Activated T-cell treated with anti-CD3 and anti-CD28 coated beads for 48 hours (primary cell): Measurements from ENCODE around the gene ALOX12.

Source experiments
- DNase-seq: peaks from one replicate; pipeline ENCODE4 v3.0.0-alpha.2; 2020; ENCODE audit warnings: low read depth

ALOX12 gene

DNA sequence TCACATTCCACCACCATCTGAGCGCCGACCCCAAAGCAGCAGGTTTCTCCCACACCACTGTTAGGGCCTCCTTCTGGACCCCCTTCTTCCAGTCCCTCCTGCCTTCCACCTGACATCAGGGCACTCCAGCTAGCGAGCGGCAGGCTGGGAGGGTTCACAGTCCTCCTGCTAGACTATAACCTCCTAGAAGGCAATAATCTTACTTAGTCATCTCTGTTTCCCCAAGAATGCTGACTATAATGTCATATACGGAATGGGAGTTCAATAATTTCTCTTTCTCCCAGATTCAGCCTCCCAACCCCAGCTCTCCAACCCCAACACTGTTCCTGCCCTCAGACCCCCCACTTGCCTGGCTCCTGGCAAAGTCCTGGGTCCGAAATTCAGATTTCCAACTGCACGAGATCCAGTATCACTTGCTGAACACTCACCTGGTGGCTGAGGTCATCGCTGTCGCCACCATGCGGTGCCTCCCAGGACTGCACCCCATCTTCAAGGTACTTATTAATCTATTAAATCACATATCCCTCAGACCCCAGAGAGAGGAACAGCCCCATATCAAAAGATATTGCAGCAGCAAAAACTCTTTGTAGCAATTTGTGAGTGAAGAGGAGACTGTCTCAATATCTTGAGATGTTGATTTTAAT lies 5.6 kb downstream of the ALOX12 start:
- no peak for DNase-seq

DNA sequence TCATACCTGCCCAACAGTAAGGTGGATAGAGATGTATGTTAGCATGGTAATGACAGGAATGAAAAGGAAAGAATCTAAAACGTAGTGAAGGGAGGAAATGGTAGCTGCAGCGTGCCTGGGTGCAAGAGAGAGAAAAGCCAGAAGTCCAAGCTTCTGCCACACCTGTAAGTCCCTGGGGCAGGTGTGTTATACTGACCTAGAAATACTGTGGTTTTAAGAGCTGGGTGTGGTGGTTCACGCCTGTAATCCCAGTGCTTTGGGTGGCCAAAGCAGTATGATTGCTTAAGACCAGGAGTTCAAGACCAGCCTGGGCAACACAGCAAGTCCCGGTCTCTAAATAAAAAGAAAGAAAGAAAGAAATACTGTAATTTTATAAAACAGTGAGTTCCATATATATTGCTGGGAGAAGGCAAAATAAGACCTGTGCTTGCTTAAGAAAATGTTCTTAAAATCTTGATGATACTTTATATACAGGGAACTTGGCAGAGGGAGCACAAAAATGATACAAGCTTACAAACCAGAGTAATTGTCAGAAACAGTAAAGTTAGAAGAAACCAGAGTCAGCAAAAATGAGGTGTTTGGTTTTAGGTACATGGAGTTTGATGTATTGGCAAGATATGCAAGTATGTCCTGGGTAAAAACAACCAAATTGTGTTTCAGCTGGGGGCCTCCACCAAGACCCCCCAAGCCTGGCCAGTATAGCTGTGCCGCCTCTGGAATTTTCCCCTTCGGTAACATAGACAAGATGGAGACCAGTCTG lies 6.6 kb downstream of the ALOX12 start:
- DNase-seq = no peak

DNA sequence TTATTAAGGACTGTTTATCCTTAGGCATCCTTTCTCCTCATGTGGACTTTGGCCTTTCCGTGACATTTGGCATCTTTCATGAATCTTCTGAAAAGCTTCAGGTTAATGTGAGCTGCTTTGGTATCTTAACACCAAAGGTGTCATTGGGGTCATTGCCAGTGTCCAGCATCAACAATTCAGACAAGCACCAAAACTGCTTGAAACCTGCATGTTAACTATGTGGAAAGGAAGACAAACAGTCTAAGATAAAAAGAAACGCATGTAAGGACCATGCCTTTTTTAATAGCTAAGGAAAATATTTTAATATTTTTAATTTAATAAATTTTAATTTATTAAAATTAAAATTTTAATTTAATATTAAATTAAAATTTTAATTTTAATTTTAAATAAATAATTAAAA lies 7.9 kb downstream of the ALOX12 start:
- DNase-seq = no peak

DNA sequence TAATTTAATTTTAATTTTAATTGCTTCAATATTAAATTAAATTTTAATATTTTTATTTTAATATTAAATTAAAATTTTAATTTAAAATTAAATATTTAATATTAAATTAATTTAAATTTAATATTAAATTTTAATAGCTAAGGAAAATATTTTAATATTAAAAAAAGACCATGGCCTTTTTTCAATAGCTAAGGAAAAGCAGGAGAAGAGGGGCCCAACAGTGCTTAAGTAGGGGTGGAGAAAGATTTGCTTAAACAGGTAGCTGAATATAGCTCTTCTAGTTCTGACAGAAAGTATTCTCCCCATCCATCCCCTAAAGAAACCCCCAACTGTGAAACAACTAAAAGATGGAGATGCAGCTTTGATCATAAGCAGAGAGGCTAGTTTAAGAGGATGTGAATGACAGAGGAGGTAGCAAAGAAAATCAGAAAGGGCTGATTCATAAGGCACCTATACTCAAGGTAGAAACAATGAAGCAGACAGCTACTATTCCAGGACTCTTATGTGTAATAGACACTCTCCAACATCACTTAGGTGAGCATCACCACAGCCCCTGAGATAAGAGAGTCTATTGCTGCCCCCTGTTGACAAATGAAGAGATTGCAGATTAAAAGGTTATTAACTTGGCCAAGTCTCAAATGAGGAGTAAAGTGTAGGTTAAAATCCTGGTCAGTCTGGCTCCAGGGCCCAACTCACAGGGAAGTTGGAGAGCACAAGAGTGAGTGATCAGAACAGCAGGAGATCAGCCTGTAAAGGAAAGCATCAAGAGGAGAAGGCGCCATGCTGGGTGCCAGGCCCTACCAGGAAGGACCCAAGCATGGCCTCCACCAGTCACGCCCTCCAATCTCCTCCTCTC lies 8.8 kb downstream of the ALOX12 start:
- DNase-seq = no peak

DNA sequence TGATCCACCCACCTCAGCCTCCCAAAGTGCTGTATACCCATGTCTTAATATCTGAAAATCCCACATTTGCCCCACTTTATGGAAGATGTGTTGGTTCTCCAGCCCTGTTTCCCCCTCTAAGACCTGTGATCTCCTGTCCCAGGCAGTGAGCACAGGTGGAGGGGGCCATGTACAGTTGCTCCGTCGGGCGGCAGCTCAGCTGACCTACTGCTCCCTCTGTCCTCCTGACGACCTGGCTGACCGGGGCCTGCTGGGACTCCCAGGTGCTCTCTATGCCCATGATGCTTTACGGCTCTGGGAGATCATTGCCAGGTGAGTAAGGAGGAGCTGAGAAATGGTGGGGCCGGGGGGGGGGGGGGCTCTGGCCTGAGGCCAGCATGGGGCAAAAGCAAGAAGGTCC lies 9.9 kb downstream of the ALOX12 start:
- DNase-seq = no peak

DNA sequence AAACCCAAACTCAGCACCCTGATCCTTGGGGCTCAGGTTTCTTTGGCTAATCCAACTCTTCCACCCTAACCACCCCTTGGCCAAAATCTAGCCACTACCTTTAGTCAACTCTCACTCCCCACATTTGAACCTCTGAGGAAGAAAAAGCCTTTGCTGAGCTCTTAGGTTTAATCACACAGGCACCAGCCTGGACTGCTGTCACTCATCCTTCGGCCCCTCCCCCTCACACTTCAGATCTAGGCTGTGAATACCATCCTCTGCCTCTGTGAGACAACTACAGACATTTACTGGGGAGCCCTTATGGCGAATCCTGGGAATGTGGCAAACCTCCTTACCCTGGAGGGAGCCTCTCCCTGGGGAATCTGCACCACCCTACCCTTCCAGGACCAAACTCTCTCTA lies 11.3 kb downstream of the ALOX12 start:
- DNase-seq = no peak

DNA sequence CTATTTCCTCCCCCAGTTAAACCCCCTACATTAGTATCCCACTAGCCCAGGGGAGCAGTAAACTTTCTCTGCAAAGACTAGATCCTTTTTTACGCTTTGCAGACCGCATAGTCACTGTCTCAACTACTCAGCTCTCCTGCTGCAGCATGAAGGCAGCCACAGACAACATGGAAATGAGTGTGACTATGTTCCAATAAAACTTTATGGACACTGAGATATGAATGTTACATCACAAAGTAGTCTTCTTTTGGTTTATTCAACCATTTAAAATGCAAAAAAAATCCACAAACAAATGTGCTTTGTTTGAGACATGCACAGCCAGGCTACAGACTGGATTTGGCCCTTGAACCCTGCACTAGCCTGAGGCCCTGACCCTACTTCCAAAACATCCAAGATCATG lies 14.7 kb downstream of the ALOX12 start:
- DNase-seq = no peak

DNA sequence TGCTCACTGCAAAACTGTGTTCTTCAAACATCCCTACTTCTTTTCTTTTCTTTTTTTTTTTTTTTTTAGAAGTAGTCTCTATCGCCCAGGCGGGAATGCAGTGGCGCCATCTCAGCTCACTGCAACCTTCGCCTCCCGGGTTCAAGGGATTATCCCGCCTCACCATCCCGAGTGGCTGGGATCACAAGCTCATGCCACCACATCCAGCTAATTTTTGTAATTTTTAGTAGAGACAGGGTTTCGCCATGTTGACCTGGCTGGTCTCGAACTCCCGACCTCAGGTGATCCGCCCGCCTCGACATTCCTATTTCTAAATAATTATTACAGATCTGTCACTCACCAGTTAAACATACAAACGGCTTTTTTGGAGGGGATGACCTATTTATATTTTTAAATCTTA lies 15.6 kb downstream of the ALOX12 start:
- DNase-seq = no peak

DNA sequence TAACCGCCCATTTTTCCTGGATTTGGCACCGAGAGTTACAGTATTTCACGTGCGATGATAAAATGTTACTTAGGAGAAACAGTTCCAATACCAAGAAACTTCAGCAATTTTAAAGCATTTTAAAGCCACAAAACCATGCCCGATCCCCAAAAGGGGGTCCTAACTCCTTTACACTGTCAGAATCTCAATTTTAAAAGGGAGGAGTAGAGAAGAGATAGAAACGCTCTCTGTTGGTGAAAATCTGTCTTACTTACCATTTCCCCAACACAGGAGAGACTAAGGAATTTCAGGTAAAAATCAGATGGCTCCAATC lies 16.0 kb downstream of the ALOX12 start:
- DNase-seq = no peak

DNA sequence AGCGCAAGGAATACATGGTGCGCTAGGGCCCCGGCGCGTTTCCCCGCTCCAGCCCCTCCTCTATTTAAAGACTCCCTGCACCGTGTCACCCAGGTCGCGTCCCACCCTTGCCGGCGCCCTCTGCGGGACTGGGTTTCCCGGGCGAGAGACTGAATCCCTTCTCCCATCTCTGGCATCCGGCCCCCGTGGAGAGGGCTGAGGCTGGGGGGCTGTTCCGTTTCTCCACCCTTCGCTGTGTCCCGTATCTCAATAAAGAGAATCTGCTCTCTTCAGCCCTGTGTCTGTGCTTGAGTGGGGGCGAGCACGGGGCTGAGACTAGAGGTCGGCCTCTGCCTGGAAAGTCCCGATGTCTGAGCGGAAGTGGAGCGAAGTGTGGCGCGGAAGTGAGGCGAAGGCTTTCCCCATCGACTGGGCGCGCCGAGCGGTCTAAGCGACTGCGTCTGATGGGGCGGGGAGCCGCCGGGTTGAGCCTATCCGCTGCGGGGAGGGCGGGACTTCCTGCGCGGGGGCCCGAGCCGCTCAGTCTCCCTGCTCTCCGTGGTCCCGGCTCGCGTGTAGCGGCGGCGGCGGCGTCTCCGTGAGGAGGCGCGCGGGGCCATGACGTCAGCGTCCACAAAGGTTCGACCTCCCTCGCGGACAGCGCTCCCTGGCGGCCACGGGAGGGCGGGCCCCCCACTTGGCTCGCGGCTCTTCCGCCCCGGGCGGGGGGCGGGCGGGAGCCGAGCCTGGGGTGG lies 18.6 kb downstream of the ALOX12 start:
- peak; percentile 98 for DNase-seq

DNA sequence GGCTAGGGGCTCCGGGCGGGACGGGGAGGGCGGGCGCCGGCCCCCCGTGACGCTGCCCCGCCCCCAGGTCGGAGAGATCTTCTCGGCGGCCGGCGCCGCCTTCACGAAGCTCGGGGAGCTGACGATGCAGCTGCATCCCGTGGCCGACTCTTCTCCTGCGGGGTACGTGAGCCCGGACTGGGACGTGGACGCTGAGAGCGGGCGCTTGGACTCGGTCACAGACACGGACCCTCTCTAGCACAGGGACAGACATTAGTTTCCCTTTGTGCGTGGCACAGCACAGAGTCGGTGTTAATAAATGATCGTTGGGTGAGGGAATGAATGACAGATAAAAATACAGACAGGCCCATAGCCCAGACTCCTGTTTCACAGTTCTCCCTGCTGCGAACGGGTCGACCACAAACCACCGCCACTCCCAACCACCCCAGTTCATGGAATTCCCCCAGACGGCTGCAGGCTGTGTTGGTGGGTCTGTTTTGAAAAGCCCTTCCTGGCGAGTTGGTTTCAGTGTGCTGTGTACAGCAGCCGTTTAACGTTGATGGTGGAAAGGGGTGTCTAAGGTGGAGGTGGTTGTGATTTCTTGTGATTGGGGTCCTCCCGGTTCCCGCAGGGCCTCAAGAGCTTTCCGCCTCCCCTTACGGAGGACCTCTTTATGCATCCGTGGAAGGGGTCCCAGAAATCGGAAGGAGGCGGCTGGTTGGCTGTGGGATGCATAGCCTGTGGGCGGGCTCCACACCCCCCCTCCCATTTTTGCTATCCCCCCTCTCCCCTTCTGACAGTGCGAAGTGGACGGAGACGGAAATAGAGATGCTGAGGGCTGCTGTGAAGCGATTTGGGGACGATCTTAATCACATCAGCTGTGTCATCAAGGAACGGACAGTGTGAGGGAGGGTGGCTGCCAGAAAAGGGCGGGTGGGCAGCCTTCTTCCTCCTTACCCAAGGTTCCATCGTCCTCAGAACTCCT lies 19.4 kb downstream of the ALOX12 start:
- peak; percentile 65 for DNase-seq

DNA sequence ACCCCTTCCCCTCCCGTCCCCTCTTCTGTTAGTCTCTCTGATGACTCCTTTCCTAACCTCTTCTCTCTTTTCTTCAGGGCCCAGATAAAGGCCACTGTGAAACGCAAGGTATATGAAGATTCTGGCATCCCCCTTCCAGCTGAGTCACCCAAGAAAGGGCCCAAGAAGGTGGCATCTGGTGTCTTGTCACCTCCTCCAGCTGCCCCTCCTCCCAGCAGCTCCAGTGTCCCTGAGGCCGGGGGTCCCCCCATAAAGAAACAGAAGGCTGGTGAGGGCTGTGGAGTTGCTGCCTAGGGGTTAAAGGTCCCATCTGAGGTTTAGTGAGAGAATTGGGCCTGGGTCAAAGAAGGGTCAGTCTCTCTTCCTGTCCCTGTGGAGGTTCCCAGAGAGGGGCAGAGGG lies 20.6 kb downstream of the ALOX12 start:
- no peak for DNase-seq

DNA sequence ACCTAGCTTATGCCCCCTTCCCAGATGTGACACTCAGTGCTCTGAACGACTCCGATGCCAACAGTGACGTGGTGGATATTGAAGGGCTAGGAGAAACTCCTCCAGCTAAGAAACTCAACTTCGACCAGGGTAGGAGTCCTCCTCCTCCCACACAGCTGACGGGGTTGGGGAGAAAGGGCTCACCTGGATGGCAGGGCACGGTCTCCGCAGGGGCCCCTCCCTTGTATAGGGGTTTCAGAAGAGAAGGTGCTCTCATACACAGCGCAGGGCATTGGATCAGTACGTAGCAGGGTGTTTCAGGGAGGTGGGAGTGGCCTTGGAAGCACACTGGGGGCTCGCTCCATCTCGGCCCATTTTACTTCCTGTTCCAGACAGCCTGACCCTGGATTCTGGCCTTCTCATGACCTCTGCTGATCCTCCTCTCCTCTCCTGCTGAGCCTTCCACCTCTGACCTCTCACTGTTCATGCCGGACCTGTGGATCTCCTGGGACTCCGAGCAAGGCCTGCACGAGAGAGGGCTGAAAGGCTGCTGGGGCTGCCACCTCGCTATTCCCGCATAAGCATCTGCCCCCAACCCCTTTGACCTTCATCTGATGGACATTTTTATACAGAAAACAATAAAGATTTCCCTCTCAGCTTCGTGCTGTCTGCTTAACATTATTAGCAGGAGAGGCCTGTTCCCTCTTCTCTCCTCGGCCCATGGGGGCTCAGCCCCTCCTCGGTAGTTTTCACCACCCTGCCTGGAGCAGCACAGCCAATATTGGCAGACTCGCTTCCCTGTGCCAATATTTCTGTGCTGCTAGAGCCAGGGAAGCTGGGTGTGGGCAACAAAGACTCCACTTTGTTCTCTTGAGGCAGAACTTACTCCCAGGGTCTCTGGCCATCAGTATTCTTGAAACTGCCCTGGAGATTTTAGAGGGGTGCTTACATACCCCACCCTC lies 21.3 kb downstream of the ALOX12 start:
- no peak for DNase-seq

DNA sequence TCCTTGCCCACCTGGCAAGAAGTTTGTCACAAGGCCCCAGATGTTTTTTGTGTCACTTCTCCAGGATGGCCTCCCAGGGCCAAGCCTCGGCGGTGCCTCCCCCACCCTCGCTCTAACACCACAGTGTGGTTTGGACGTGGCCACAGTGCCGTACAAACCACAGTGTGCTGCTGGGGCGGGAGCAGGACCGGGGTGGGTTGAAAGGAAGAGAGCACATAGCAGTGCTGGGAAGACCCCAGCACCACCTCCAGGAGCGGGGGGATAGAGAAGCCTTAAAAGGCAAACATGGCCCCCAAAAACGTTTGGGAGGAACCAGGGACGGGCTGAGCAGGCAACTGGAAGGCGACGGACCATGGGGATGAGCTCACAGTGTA lies 22.0 kb downstream of the ALOX12 start:
- DNase-seq = no peak

DNA sequence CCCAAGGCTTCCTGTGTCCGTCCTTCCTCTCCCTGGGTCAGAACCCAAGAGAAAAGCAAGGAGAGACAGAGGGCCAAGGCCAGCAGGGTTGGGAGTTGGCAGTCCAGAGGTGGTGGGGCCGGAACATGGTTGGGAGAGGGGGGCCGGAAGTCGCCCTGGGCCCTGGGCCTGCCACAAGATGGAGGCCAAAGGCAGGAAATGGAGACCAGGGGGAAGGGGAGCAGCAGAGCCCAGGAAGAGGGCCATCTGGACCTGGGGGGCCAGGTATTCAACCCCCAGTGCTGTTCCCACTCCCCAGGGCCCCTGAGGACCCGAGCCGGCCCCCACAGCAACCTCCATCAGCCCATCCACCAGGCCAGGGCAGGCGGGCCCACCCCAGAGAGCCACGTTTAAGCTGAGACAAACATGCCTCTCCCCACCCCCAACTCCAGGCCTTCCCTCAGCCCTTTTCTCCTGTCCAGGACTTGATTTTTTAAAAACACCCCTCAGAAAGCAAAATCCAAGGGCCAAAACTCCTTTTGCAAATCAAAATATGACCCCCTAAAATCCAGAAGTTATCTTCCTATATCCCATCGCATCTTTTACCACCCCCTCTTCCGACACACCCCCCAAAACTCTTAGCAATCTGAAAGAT lies 22.6 kb downstream of the ALOX12 start:
- DNase-seq = no peak

DNA sequence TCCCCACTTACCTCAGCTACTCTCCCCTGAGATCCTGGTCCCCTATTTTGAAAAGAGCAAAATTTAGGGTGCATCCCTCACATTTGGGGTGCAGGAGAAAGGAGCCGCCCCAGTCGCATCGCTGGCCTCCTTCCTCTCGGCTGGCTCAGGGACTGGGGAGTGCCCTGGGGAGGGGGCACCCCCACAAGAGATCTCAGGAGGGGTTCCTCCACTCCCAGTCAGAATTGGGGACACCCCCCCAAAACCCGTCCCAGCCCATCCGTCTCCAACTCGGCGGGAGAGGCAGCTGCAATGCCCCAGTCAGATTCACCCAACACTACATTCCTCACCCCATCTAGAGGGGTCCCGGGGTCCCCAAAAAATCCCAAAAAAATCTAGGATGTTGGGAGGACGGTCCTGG lies 23.5 kb downstream of the ALOX12 start:
- DNase-seq = no peak

DNA sequence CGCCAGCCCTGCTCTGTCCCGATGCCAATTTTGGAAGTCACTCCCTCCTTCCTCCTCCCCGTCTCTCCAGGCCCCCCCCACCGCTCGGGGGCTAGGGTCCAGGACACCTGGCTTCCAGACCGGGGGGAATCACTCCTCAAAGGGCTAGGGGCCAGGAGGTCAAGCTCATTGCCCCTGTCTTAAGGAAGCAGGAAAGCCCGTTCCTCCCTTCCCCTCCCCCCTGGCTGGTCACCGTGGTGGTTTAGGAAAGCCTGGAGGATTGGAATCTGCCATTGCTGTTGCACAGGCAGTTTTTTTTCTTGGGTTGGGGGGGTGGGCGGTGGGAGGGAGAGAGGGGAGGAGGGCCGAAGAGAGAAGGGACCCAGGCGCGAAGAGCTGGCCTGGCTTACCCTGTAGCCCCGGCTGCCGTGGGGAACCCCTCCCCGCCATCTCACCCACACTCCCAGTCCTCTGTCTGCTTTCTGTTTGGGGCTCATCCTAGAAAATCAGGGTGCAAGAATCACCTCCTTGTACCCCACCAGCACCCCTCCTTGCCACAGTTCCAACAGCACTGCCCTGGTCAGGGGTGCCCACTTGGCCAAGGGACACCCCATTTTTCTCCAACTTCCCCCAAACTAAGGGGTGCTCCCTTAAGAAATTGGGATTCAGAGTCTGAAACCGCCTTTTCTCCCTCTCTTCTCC lies 24.1 kb downstream of the ALOX12 start:
- no peak for DNase-seq

DNA sequence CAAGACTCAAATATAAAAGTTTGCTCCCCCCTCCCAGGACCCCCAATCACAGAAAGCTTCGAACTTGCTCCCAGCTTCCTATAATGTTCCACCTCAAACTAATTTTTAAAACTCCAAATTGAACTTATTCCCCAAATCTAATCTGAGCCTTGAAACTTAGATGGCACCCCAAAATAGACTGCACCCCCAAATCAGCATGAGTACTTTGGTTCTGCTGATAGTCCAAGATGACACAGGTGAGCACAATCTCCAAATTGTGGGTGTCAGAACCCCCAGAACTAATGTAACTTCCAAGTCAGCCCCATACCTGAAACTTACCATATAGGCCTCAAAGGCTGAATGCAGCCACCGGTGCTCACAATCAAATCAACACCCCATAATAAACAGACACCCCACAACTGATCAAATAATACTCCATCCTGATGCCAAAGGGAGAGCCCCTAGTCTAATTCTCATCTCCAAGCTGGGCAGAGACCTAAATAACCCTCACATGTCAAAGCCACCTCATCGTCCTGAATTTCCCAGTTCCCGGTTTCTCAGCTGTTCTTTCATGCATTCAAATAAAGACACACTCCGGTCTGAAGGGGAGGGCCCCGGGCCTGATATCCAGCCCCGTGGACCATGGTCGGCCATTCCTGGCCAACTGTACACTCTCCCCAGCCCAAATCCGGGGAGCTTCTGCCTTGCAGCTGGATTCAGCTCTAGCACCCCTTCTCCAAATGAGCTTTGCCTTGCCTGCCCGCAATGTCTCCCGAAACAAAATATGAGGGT lies 25.2 kb downstream of the ALOX12 start:
- no peak for DNase-seq
